HEK293 (cell line): ENCODE measurements around the gene CAB39.

ENCODE experiments used
- CTCF ChIA-PET: fragments of 350-600 bp; formaldehyde crosslinking; extraction: SDS; loops from one replicate; lab custom pipeline; 2021; ENCODE audit warnings: antibody characterized with exemption; lab: Yijun Ruan, JAX
- POLR2A ChIA-PET: fragments of 300-600 bp; formaldehyde crosslinking; extraction: SDS; loops from one replicate; lab custom pipeline; 2020; ENCODE audit warnings: antibody characterized with exemption, inconsistent platforms; lab: Yijun Ruan, JAX
- H3K27ac ChIP-seq: fragments of 200-500 bp; sonication (Bioruptor generic); 2 replicates; pipeline ENCODE4 v1.5.1; 2014; ENCODE audit warnings: low read depth, low read length, control low read depth, inconsistent platforms; ENCODE audit errors: extremely low read depth
- H3K36me3 ChIP-seq, 2 experiments: fragments of 200-500 bp in 1 of 2; sonication (Bioruptor generic) in 1 of 2; 1 replicate in 1 of 2; 2 replicates in 1 of 2; pipeline ENCODE4 v1.5.1; 2014 to 2017; ENCODE audit warnings: inconsistent platforms in 2 of 2, low read length in 2 of 2; ENCODE audit not compliant: control insufficient read depth in 2 of 2, insufficient read depth in 1 of 2
- H3K4me1 ChIP-seq: fragments of 200-500 bp; sonication (Bioruptor generic); 2 replicates; pipeline ENCODE4 v1.5.1; 2014; ENCODE audit warnings: mild to moderate bottlenecking, low read length, inconsistent platforms; ENCODE audit not compliant: control insufficient read depth, insufficient read depth
- H3K4me3 ChIP-seq: 2 replicates; pipeline ENCODE4 v1.5.1; 2011; ENCODE audit warnings: low read depth, mild to moderate bottlenecking, control low read depth, low read length, moderate library complexity
- H3K9me3 ChIP-seq: fragments of 200-500 bp; sonication (Bioruptor generic); 2 replicates; pipeline ENCODE4 v1.5.1; 2014; ENCODE audit warnings: low read depth, low read length, inconsistent platforms; ENCODE audit not compliant: control insufficient read depth, insufficient read depth
- BCL11B ChIP-seq: fragments of 450-650 bp; formaldehyde crosslinking; IDR thresholded peaks from 2 replicates; pipeline ENCODE4 v1.5.1; 2016; ENCODE audit warnings: low read depth, missing biosample characterization, missing genetic modification characterization
- KLF10 ChIP-seq: fragments of 450-650 bp; IDR thresholded peaks from 2 replicates; pipeline ENCODE4 v1.5.1; 2018; ENCODE audit warnings: missing biosample characterization, mild to moderate bottlenecking, missing genetic modification characterization
- SCRT1 ChIP-seq: fragments of 450-650 bp; formaldehyde crosslinking; IDR thresholded peaks from 2 replicates; pipeline ENCODE4 v1.5.1; 2016; ENCODE audit warnings: missing biosample characterization, missing genetic modification characterization, borderline replicate concordance
- SCRT2 ChIP-seq: fragments of 450-650 bp; formaldehyde crosslinking; IDR thresholded peaks from 2 replicates; pipeline ENCODE4 v1.5.1; 2016; ENCODE audit warnings: missing biosample characterization, missing genetic modification characterization
- SP2 ChIP-seq: fragments of 450-650 bp; formaldehyde crosslinking; IDR thresholded peaks from 2 replicates; pipeline ENCODE4 v1.5.1; 2016; ENCODE audit warnings: missing biosample characterization, missing genetic modification characterization
- ZNF324 ChIP-seq: fragments of 450-650 bp; formaldehyde crosslinking; IDR thresholded peaks from 2 replicates; pipeline ENCODE4 v1.5.1; 2016; ENCODE audit warnings: missing biosample characterization, missing genetic modification characterization
- TF ChIP-seq, protein P1 (sequence below): fragments of 450-650 bp; formaldehyde crosslinking; IDR thresholded peaks from 2 replicates; pipeline ENCODE4 v1.5.1; 2016; ENCODE audit warnings: missing biosample characterization, missing genetic modification characterization, borderline replicate concordance
- TF ChIP-seq, protein P2 (sequence below): sonication (generic); formaldehyde crosslinking; IDR thresholded peaks from 2 replicates; pipeline ENCODE4 v1.8.1; 2022; ENCODE audit warnings: mild to moderate bottlenecking, moderate library complexity, missing genetic modification reagents
- TF ChIP-seq, protein P3 (sequence below): fragments of 450-650 bp; formaldehyde crosslinking; IDR thresholded peaks from 2 replicates; pipeline ENCODE4 v1.5.1; 2016; ENCODE audit warnings: missing biosample characterization, missing genetic modification characterization
- TF ChIP-seq, protein P4 (sequence below): fragments of 450-650 bp; formaldehyde crosslinking; IDR thresholded peaks from 2 replicates; pipeline ENCODE4 v1.5.1; 2016; ENCODE audit warnings: missing biosample characterization, missing genetic modification characterization
- TF ChIP-seq, protein P5 (sequence below): fragments of 450-650 bp; formaldehyde crosslinking; conservative IDR thresholded peaks from 2 replicates; pipeline ENCODE4 v1.5.1; 2016; ENCODE audit warnings: low read depth, missing biosample characterization, missing genetic modification characterization

Gene CAB39

DNA sequence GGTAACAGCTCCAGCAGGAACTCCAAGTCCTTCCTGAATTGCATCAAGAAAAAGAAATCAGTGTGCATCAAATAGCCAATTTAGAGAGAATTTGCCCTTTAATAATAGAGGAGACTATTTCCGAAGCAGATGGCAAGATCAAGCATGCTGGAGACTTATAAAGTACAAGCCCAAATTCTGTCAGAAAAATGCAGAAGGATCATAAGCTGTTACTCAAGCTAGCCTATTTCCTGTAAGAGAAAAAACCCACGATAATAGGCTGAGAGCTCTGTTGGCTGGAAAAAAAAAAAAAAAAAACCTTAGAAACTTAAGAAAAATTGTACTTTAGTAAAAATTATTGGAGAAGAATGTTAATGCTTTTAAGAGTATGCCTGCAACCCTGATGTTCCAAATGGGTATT is 127.7 kb downstream of the CAB39 start (continued):
- TF ChIP-seq, protein P1, sequence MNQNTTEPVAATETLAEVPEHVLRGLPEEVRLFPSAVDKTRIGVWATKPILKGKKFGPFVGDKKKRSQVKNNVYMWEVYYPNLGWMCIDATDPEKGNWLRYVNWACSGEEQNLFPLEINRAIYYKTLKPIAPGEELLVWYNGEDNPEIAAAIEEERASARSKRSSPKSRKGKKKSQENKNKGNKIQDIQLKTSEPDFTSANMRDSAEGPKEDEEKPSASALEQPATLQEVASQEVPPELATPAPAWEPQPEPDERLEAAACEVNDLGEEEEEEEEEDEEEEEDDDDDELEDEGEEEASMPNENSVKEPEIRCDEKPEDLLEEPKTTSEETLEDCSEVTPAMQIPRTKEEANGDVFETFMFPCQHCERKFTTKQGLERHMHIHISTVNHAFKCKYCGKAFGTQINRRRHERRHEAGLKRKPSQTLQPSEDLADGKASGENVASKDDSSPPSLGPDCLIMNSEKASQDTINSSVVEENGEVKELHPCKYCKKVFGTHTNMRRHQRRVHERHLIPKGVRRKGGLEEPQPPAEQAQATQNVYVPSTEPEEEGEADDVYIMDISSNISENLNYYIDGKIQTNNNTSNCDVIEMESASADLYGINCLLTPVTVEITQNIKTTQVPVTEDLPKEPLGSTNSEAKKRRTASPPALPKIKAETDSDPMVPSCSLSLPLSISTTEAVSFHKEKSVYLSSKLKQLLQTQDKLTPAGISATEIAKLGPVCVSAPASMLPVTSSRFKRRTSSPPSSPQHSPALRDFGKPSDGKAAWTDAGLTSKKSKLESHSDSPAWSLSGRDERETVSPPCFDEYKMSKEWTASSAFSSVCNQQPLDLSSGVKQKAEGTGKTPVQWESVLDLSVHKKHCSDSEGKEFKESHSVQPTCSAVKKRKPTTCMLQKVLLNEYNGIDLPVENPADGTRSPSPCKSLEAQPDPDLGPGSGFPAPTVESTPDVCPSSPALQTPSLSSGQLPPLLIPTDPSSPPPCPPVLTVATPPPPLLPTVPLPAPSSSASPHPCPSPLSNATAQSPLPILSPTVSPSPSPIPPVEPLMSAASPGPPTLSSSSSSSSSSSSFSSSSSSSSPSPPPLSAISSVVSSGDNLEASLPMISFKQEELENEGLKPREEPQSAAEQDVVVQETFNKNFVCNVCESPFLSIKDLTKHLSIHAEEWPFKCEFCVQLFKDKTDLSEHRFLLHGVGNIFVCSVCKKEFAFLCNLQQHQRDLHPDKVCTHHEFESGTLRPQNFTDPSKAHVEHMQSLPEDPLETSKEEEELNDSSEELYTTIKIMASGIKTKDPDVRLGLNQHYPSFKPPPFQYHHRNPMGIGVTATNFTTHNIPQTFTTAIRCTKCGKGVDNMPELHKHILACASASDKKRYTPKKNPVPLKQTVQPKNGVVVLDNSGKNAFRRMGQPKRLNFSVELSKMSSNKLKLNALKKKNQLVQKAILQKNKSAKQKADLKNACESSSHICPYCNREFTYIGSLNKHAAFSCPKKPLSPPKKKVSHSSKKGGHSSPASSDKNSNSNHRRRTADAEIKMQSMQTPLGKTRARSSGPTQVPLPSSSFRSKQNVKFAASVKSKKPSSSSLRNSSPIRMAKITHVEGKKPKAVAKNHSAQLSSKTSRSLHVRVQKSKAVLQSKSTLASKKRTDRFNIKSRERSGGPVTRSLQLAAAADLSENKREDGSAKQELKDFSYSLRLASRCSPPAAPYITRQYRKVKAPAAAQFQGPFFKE (tag by site-specific recombination) = no peak
- TF ChIP-seq, protein P2, sequence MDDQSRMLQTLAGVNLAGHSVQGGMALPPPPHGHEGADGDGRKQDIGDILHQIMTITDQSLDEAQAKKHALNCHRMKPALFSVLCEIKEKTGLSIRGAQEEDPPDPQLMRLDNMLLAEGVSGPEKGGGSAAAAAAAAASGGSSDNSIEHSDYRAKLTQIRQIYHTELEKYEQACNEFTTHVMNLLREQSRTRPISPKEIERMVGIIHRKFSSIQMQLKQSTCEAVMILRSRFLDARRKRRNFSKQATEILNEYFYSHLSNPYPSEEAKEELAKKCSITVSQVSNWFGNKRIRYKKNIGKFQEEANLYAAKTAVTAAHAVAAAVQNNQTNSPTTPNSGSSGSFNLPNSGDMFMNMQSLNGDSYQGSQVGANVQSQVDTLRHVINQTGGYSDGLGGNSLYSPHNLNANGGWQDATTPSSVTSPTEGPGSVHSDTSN (CRISPR knock-in tag) = no peak
- no peak for TF ChIP-seq BCL11B

DNA sequence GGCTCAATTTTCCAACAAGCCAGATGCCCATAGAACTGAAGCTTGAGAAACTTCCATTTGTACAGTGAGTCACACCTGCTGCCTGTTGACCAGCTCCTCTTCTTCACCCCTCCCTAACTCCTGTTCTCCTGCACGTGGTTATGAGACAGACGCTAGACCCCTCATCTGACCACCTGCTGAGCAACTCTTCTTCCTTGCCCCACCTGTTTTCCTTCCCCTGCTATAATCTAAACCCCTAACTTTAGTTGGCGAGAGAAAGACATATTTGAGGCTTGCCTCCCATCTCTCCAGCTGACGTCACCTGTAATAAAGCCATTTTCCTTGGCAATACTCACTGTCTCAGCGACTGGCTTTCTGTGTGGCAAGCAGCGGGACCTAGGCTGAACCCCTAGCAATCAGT is 129.8 kb downstream of the CAB39 start:
- no peak overlapping the region for H3K27ac ChIP-seq
- no peaks in the 10 kb centered on the region for H3K4me1 ChIP-seq
- CTCF ChIA-PET = interaction anchor here (0.8 to 1.2 kb wide), 2 partner anchors 8 to 18 kb away, joined by 3 to 6 read pairs; no protein-coding TSS in a partner anchor
- peak; percentile 58; the same call in 1 of the 2 replicates for TF ChIP-seq SCRT2
- no peak for TF ChIP-seq ZNF324 (tag by site-specific recombination)
- TF ChIP-seq, protein P3, sequence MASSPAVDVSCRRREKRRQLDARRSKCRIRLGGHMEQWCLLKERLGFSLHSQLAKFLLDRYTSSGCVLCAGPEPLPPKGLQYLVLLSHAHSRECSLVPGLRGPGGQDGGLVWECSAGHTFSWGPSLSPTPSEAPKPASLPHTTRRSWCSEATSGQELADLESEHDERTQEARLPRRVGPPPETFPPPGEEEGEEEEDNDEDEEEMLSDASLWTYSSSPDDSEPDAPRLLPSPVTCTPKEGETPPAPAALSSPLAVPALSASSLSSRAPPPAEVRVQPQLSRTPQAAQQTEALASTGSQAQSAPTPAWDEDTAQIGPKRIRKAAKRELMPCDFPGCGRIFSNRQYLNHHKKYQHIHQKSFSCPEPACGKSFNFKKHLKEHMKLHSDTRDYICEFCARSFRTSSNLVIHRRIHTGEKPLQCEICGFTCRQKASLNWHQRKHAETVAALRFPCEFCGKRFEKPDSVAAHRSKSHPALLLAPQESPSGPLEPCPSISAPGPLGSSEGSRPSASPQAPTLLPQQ (tag by site-specific recombination) = peak; percentile 38; the same call in 1 of the 2 replicates
- TF ChIP-seq, all 188 proteins: peak for 2
- H3K36me3 ChIP-seq = no peaks in the 10 kb centered on the region
- H3K9me3 ChIP-seq = no peaks in the 10 kb centered on the region
- H3K4me3 ChIP-seq = no peak overlapping the region
- POLR2A ChIA-PET = no interaction called here

DNA sequence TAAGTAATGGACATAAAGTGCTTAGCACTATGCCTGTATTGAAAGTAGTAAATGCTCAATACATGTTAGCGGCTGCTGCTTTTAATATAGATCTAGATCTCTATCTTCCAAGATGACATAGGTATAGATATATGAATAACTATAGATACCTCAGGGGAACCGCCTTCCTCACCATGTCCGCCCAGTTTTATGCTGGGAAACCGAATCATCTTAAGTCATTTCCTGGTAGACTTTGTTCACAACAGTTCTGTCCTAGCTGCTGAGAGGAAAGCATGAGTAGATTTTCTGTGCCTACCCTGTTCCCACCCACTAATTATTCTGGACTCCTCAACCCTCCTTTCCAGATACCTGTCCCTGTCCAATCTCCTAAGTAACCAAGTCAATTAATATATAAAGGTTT is 130.5 kb downstream of the CAB39 start:
- TF ChIP-seq, protein P4, sequence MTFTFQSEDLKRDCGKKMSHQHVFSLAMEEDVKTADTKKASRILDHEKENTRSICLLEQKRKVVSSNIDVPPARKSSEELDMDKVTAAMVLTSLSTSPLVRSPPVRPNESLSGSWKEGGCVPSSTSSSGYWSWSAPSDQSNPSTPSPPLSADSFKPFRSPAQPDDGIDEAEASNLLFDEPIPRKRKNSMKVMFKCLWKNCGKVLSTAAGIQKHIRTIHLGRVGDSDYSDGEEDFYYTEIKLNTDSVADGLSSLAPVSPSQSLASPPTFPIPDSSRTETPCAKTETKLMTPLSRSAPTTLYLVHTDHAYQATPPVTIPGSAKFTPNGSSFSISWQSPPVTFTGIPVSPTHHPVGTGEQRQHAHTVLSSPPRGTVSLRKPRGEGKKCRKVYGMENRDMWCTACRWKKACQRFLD (tag by site-specific recombination) = no peak
- TF ChIP-seq SCRT1 (tag by site-specific recombination) (no peak), KLF10 (tag by site-specific recombination) (no peak), SP2 (no peak)
- TF ChIP-seq, protein P5, sequence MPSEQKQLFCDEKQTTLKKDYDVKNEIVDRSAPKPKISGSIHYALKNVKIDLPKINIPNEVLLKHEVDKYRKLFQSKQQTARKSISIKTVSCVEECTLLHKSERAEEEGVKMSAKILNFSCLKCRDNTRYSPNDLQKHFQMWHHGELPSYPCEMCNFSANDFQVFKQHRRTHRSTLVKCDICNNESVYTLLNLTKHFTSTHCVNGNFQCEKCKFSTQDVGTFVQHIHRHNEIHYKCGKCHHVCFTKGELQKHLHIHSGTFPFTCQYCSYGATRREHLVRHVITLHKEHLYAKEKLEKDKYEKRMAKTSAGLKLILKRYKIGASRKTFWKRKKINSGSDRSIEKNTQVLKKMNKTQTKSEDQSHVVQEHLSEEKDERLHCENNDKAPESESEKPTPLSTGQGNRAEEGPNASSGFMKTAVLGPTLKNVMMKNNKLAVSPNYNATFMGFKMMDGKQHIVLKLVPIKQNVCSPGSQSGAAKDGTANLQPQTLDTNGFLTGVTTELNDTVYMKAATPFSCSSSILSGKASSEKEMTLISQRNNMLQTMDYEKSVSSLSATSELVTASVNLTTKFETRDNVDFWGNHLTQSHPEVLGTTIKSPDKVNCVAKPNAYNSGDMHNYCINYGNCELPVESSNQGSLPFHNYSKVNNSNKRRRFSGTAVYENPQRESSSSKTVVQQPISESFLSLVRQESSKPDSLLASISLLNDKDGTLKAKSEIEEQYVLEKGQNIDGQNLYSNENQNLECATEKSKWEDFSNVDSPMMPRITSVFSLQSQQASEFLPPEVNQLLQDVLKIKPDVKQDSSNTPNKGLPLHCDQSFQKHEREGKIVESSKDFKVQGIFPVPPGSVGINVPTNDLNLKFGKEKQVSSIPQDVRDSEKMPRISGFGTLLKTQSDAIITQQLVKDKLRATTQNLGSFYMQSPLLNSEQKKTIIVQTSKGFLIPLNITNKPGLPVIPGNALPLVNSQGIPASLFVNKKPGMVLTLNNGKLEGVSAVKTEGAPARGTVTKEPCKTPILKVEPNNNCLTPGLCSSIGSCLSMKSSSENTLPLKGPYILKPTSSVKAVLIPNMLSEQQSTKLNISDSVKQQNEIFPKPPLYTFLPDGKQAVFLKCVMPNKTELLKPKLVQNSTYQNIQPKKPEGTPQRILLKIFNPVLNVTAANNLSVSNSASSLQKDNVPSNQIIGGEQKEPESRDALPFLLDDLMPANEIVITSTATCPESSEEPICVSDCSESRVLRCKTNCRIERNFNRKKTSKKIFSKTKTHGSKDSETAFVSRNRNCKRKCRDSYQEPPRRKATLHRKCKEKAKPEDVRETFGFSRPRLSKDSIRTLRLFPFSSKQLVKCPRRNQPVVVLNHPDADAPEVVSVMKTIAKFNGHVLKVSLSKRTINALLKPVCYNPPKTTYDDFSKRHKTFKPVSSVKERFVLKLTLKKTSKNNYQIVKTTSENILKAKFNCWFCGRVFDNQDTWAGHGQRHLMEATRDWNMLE (tag by site-specific recombination) = no peak
- CTCF ChIA-PET = interaction anchor here (1.2 kb wide), 1 partner anchor 19 kb away, joined by 3 read pairs; no protein-coding TSS in a partner anchor
- Histone ChIP-seq H3K36me3 (no peaks in the 10 kb centered on the region), H3K9me3 (no peaks in the 10 kb centered on the region), H3K27ac (no peak overlapping the region), H3K4me1 (no peaks in the 10 kb centered on the region), H3K4me3 (no peak overlapping the region)
- POLR2A ChIA-PET = no interaction called here
